Common myeloid progenitor, CD34-positive (primary cell): ENCODE data around the gene GALNT10.
A peak's percentile ranks its signal among the peaks of the same experiment; 100 is the strongest.

Experiments used
- CTCF ChIA-PET: fragments of 350-600 bp; sonication (Branson Sonifier 250); formaldehyde crosslinking; loops from one replicate; lab custom pipeline; 2021; ENCODE audit warnings: antibody characterized with exemption; lab: Charles Lee
- POLR2A ChIA-PET: fragments of 350-600 bp; sonication (Branson Sonifier 250); formaldehyde crosslinking; loops from one replicate; lab custom pipeline; 2021; ENCODE audit warnings: antibody characterized with exemption; lab: Charles Lee
- DNase-seq, 3 donors: peaks; one replicate each; pipeline versions ENCODE4 v3.0.0 to v3.0.0-alpha.2; 2013
- H3K27ac ChIP-seq, 2 experiments: 1 replicate in 1 of 2; 2 replicates in 1 of 2; pipeline ENCODE4 v1.7.0; 2013; ENCODE audit warnings: inconsistent platforms in 2 of 2, low read length in 2 of 2, mild to moderate bottlenecking in 2 of 2, low read depth in 1 of 2, moderate library complexity in 1 of 2; ENCODE audit not compliant: severe bottlenecking in 2 of 2, insufficient read depth in 1 of 2, poor library complexity in 1 of 2
- H3K27me3 ChIP-seq, 5 experiments: replicated peaks in 2 of 5; 1 replicate in 3 of 5; 2 replicates in 2 of 5; pipeline versions ENCODE4 v1.6.1 to v1.7.0; 2013; ENCODE audit warnings: low read length in 4 of 5, mild to moderate bottlenecking in 2 of 5, moderate library complexity in 2 of 5, inconsistent platforms in 1 of 5; ENCODE audit not compliant: insufficient read depth in 5 of 5, control insufficient read depth in 4 of 5
- H3K36me3 ChIP-seq, 4 experiments: 1 replicate in 2 of 4; 2 replicates in 2 of 4; pipeline versions ENCODE4 v1.6.1 to v1.7.0; 2013; ENCODE audit warnings: low read length in 3 of 4, control low read depth in 1 of 4, mild to moderate bottlenecking in 1 of 4; ENCODE audit not compliant: control insufficient read depth in 4 of 4, insufficient read depth in 4 of 4
- H3K4me1 ChIP-seq, 4 experiments: 1 replicate in 3 of 4; 2 replicates in 1 of 4; pipeline versions ENCODE4 v1.6.1 to v1.7.1; 2013; ENCODE audit warnings: low read length in 3 of 4, mild to moderate bottlenecking in 3 of 4, control low read depth in 1 of 4, inconsistent platforms in 1 of 4, moderate library complexity in 1 of 4; ENCODE audit not compliant: control insufficient read depth in 4 of 4, insufficient read depth in 4 of 4; ENCODE audit errors: control extremely low read depth in 1 of 4
- H3K4me3 ChIP-seq, 7 experiments: 1 replicate in 4 of 7; 2 replicates in 3 of 7; pipeline versions ENCODE4 v1.5.1 to v1.7.0; 2013; ENCODE audit warnings: mild to moderate bottlenecking in 7 of 7, low read length in 6 of 7, moderate library complexity in 6 of 7, inconsistent platforms in 2 of 7, low read depth in 2 of 7, control low read depth in 1 of 7; ENCODE audit not compliant: insufficient read depth in 4 of 7, control insufficient read depth in 1 of 7; ENCODE audit errors: extremely low read depth in 1 of 7
- H3K9me3 ChIP-seq, 5 experiments: 1 replicate in 4 of 5; 2 replicates in 1 of 5; pipeline versions ENCODE4 v1.6.1 to v1.7.1; 2013; ENCODE audit warnings: low read length in 4 of 5, mild to moderate bottlenecking in 2 of 5, inconsistent platforms in 1 of 5, low read depth in 1 of 5, moderate library complexity in 1 of 5; ENCODE audit not compliant: control insufficient read depth in 4 of 5, insufficient read depth in 2 of 5; ENCODE audit errors: control extremely low read depth in 1 of 5
- WGBS: methylation state at CpG from one replicate; pipeline ENCODE4 v1.1.5; 2013; ENCODE audit not compliant: insufficient coverage; 5-methylcytosine and 5-hydroxymethylcytosine counted together

GALNT10 gene

DNA sequence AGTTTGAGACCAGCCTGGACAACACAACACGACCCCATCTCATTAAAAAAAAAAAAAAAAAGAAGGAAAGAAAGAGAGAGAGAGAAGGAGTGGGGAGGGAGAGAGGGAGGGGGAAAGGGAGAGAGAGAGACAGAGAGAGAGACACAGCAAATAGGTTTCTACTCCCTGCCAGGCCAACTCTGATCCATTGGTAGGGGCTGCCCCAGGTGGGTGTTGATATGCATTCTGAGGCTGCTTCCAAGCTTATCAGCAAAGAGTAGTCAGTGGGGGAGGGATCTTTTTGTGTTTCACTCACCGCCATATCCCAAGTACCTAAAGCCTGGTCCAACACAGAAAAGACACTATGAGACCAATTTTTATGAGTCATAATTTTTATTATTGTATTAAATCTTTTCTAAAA, 198.3 kb downstream of the GALNT10 start:
- POLR2A ChIA-PET: interaction anchor here (1.2 kb wide), 1 partner anchor 192 kb away, joined by 3 read pairs; no protein-coding TSS in a partner anchor
- Histone ChIP-seq H3K36me3 (peaks cover 0 to 13% (median 9%) of the 10 kb centered on the region in 4 experiments), H3K4me1 (peaks cover 4 to 11% (median 9%) of the 10 kb centered on the region in 4 experiments), H3K4me3 (no peak overlapping the region), H3K27ac (no peak overlapping the region), H3K9me3 (peaks cover 0 to 3% (median 0%) of the 10 kb centered on the region in 5 experiments), H3K27me3 (no peaks in the 10 kb centered on the region)
- WGBS: no CpG with 5 or more reads among the region's 2 CpGs
- CTCF ChIA-PET: interaction anchor here (0.7 kb wide), 1 partner anchor 316 kb away, joined by 3 read pairs; no protein-coding TSS in a partner anchor
- DNase-seq: no peak

DNA sequence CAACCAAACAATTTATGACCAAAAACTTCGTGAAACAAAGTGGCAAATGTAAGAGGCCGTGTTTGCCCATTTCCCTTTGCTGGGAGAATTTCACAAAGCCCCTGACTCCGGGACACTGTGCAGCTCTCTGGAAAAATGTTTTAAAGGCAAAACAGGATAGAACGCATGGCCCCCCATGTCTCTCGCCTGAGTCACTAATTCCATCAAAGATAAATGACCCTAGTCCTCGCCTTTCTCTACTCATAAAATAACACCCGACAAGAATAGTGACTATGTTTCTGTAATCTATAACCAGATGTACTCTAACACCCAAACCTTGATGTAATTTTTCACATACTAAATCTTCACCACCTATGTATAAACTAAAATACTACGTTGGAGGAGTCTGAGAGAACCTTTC, 199.6 kb downstream of the GALNT10 start:
- Histone ChIP-seq H3K27me3 (no peaks in the 10 kb centered on the region), H3K36me3 (peaks cover 0 to 17% (median 9%) of the 10 kb centered on the region in 4 experiments), H3K9me3 (no peaks in the 10 kb centered on the region), H3K4me3 (no peak overlapping the region), H3K27ac (no peak overlapping the region), H3K4me1 (peaks cover 0 to 5% (median under 1%) of the 10 kb centered on the region in 4 experiments)
- no peak for DNase-seq
- ChIA-PET CTCF (no interaction called here), POLR2A (no interaction called here)
- WGBS: 96% methylated on average over 8 of the region's 8 CpGs

DNA sequence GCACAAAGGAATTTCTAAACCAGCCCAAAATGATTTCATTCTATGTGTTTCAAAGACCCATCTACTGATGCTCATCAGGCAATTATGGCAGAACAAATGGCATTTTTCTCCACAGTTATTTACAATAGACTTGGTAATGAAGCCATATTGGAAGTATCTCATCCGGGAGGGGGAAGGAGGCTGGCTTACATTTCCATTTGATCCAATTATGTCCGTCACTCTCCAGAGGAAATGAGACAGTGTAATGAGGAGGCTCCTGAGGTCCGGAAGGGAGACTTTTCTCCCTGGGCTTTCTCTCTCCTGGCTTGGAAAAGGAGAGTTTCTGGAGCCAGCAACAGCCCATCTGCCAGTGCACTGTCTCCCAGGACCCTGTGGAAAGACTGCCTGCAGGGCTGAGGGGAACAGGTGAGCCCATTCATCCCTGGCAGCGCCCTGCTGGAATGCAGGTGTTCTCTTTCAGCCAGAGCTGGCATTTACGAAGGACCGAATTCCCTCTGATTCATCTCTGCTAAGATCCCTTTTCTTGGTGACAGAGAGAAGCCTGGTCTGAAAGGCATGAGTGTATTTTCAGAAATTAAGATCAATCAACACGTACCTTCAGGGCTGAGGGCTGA, 200.3 kb downstream of the GALNT10 start:
- Histone ChIP-seq H3K27me3 (no peaks in the 10 kb centered on the region), H3K4me1 (no peaks in the 10 kb centered on the region), H3K9me3 (no peaks in the 10 kb centered on the region), H3K36me3 (peaks cover 0 to 17% (median 9%) of the 10 kb centered on the region in 4 experiments), H3K4me3 (no peak overlapping the region), H3K27ac (no peak overlapping the region)
- WGBS: 98% methylated on average over 7 of the region's 7 CpGs
- CTCF ChIA-PET: no interaction called here
- no peak for DNase-seq
- POLR2A ChIA-PET: no interaction called here

DNA sequence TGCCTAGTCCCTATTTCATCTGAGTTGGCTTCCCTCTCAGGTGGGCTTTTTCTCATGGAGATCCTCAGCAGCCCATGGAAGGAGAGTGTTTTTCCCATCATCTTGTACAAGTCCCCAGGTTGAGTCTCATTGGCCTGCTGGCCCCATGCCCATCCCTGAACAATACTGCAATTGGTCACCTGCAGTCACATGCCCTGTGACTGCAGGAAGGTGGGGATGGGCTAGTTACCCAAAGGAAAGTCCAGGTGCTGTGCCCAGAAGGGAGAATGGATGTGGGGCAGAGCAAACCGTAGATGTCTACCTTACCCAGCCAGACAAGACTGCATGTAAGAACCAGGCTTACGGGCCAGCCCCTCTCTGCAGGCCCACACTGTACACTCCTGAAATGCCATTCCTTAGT, 201.3 kb downstream of the GALNT10 start:
- peaks cover 0 to 17% (median 9%) of the 10 kb centered on the region in 4 experiments for H3K36me3 ChIP-seq
- H3K9me3 ChIP-seq: no peaks in the 10 kb centered on the region
- DNase-seq: no peak
- ChIA-PET CTCF (no interaction called here), POLR2A (no interaction called here)
- no peaks in the 10 kb centered on the region for H3K4me1 ChIP-seq
- no peak overlapping the region for H3K4me3 ChIP-seq
- H3K27ac ChIP-seq: no peak overlapping the region
- 100% methylated on average over 1 of the region's 2 CpGs for WGBS
- no peaks in the 10 kb centered on the region for H3K27me3 ChIP-seq

DNA sequence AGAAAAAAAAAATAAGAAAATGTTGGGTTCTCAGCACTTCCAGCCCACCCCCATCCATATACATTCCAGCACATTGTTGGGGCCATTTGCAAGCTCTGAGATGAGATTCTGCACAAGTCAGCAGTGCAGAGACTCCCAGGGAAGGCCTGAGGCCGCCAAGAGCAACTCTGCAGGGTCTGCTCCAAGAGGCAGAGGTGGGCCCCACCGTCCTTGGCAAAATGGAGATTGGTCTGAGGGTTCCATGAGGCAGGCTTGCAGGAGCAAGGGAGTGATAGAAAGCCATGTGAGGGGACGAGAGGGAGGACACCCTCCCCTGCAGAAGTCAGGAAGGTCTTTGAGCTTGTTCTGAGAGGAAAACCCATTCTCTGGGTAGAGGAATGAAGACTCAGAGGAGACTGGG, 203.3 kb downstream of the GALNT10 start:
- 100% methylated on average over 1 of the region's 3 CpGs for WGBS

DNA sequence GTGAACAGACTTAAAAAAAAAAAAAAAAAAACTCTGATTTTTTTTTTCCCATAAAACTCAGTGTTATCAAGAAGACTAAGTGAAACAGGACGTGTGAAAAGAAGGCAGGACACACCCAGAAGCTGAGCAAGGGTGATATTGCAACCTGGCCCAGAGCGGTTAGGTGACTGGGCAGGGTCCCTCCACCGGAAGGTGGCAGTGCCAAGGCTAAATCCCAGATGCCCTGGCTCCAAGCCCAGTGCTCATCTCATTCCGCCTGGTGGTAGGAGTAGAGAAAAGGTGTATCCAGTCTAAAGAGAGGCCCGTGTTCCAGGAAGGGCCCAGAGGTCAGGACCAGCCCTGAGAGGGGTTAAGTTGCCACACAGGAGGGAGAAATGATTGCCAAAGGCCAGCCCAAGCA, 203.8 kb downstream of the GALNT10 start:
- POLR2A ChIA-PET: no interaction called here
- 83% methylated on average over 4 of the region's 5 CpGs for WGBS

More for the DNA sequence above, 203.3 kb downstream of the GALNT10 start:
- peaks cover 0 to 8% (median 3%) of the 10 kb centered on the region in 4 experiments for H3K4me1 ChIP-seq
- H3K27me3 ChIP-seq: no peaks in the 10 kb centered on the region
- no peak overlapping the region for H3K4me3 ChIP-seq
- H3K9me3 ChIP-seq: no peaks in the 10 kb centered on the region
- H3K36me3 ChIP-seq: peaks cover 0 to 15% (median 5%) of the 10 kb centered on the region in 4 experiments
- POLR2A ChIA-PET: no interaction called here
- DNase-seq: no peak
- CTCF ChIA-PET: interaction anchor here (1.2 kb wide), 1 partner anchor 197 kb away, joined by 4 read pairs; no protein-coding TSS in a partner anchor
- H3K27ac ChIP-seq: no peak overlapping the region

DNA sequence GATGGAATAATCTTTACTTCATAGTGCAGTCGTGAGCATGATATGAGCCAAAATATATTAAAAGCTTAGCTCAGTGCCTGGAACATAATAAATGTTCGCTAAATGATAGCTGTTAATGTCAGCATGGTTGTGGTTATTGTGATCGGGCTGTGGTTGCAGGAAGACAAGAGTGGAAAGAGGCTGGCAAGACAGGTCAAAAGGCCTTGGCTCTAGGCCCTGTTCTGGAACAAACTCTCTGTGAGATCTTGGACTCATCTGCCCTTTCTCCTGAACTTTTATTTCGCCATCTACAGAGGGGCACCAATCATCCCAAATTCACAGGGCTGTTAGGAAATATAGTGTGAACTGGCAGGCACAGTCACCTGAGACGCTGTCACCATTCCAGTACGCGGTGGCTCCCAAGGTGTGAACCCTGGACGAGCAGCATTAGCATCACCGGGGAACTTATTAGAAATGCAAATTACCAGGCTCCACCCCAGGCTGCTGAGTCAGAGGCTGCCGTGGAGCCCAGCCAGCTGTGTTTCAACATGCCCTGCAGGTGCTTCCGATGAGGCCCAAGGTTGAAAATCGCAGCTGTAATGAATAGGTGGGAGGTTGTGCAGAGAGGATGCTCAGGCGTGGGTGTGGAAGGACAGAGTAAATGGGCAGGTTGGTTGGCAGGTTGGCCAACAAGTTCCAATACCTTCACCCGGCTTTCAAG, 205.0 kb downstream of the GALNT10 start:
- no peak overlapping the region for H3K27ac ChIP-seq
- H3K4me1 ChIP-seq: peaks cover 0 to 8% (median 3%) of the 10 kb centered on the region in 4 experiments
- H3K36me3 ChIP-seq: peaks cover 0 to 15% (median 5%) of the 10 kb centered on the region in 4 experiments
- peak in 1 of 3 donors; percentile 14 for DNase-seq
- H3K4me3 ChIP-seq: no peak overlapping the region
- POLR2A ChIA-PET: no interaction called here
- H3K27me3 ChIP-seq: no peaks in the 10 kb centered on the region
- CTCF ChIA-PET: interaction anchor here (0.7 kb wide), 1 partner anchor 199 kb away, joined by 3 read pairs; no protein-coding TSS in a partner anchor
- H3K9me3 ChIP-seq: no peaks in the 10 kb centered on the region
- WGBS: 89% methylated on average over 14 of the region's 14 CpGs

More for the DNA sequence above, 203.8 kb downstream of the GALNT10 start:
- no peaks in the 10 kb centered on the region for H3K9me3 ChIP-seq
- peaks cover 0 to 15% (median 5%) of the 10 kb centered on the region in 4 experiments for H3K36me3 ChIP-seq
- peaks cover 0 to 8% (median 3%) of the 10 kb centered on the region in 4 experiments for H3K4me1 ChIP-seq
- DNase-seq: no peak
- CTCF ChIA-PET: interaction anchor here (1.2 kb wide), 1 partner anchor 197 kb away, joined by 4 read pairs; no protein-coding TSS in a partner anchor
- no peak overlapping the region for H3K27ac ChIP-seq
- H3K27me3 ChIP-seq: no peaks in the 10 kb centered on the region
- no peak overlapping the region for H3K4me3 ChIP-seq
